Stimulated activated naive CD4-positive, alpha-beta T cell treated with Interleukin-2 at 50 U/mL for 16 hours (primary cell): ENCODE measurements around the gene KRTAP2-4.
"Not testable (repeated sequence)": the region's sequence is repeated elsewhere in the genome, so short reads cannot be mapped to it uniquely, and the experiment has no call there.

Experiments
- DNase-seq: peaks from one replicate; lab custom pipeline; 2025; lab: John Stamatoyannopoulos, UW

The KRTAP2-4 gene

DNA sequence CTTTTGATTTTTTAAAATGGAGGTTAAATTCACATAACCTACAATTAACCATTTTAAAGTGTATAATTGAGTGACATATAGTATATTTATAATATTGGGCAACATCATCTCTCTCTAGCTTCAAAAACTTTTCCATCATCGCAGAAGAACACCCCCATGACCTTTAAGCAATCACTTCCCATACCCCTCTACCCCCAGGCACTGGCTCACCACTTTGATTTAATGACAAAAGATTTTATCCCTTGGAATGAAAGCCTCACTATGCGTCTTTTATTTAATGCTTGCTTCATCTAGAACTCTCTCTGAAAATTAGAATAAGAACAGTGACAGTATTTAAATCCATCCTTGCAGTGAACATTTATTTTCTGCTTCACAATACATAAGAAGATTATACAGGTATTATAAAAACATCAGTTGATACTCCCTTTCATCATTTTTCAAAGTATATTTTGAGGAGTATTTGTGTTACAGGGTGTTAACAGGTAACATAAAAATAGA is 27.8 kb downstream of the KRTAP2-4 start:
- no peak for DNase-seq

DNA sequence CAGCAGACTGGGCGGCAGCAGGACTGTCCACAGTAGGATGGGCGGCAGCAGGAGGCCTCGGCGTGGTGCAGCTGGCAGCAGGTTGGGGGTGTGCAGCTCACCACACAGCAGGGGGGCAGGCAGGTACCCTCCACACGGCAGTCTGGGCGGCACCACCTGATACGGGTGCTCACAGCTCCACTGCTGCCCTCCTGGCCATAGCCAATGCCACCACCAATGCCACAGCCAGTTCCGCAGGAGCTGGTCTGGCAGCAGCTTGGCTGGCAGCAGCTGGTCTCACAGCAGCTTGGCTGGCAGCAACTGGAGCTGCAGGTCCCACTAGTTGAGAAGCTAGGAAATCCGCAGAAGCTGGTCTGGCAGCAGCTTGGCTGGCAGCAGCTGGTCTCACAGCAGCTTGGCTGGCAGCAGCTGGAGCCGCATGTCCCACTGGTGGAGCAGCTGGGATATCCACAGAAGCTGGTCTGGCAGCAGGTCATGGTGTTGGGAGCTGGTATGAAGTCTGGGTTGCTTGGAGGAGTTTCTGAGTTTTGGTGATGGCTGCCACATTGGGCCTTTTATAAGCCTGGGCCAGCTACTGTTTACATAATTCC is 31.2 kb downstream of the KRTAP2-4 start, which contains the start of gene KRTAP1-3:
KRTAP1-3 (minus strand) TSS at position 529 of the 590 bp plus-strand sequence; CDS start at position 476, 53 bp downstream.
- DNase-seq = not testable (repeated sequence)

DNA sequence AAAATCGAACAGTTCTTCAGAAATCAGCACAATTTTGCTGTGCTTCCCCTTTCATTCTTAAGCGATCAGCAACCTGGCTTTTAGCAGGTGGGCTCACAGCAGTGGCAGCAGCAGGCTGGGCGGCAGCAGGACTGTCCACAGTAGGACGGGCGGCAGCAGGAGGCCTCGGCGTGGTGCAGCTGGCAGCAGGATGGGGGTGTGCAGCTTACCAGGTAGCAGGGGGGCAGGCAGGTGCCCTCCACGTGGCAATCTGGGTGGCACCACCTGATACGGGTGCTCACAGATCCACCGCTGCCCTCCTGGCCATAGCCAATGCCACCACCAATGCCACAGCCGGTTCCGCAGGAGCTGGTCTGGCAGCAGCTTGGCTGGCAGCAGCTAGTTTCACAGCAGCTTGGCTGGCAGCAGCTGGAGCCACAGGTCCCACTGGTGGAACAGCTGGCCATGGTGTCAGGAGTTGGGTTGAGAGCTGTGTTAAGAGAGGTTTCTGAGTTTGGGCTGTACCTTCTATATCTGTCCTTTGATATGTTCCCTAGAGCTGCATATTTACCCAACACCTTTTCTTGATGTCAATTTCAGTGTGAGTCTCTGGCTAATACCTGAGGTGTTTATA is 35.9 kb downstream of the KRTAP2-4 start, which contains the start of gene KRTAP1-4:
KRTAP1-4 (minus strand) TSS at position 563 of the 613 bp plus-strand sequence; CDS start at position 446, 117 bp downstream.
- DNase-seq = no peak

DNA sequence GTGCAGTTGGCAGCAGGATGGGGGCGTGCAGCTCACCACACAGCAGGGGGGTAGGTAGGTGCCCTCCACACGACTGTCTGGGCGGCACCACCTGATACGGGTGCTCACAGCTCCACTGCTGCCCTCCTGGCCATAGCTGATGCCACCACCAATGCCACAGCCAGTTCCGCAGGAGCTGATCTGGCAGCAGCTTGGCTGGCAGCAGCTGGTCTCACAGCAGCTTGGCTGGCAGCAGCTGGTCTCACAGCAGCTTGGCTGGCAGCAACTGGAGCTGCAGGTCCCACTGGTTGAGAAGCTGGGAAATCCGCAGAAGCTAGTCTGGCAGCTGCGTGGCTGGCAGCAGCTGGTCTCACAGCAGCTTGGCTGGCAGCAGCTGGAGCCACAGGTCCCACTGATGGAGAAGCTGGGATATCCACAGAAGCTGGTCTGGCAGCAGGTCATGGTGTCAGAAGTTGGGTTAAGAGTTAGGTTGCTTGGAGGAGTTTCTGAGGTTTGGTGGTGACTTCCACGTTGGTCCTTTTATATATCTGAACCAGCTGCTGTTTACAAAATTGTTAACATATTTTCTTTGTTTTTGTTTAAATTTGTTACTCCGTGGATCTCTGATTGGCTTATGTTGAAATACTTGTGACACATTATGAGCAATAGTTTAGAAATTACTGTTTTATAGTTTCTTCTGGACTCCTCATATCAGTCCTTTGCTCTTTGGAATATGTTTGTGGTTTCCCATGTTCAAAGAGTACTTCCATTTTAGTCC is 38.8 kb downstream of the KRTAP2-4 start, which contains the start of gene KRTAP1-5:
KRTAP1-5 (minus strand) TSS at position 494 of the 757 bp plus-strand sequence; CDS start at position 441, 53 bp downstream.
- no peak for DNase-seq

DNA sequence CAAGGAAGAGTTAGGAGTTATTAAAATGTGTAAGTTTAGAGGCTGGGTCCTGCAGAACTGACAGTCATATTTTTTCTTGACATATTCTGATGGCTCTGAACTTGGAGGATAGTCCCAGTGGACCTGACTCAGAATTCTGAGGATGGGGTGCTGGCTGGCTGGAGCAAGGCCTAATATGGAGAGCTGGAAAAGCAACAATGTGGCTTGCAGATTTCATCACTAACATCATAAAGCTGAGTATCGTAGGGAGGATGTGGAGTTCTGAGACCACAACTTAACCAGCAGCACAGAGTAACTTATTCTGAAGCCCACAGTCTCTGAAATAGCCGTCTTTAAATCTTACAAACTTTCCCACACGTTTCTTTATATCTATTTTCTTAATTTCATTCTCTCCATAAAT is 41.0 kb downstream of the KRTAP2-4 start:
- no peak for DNase-seq

DNA sequence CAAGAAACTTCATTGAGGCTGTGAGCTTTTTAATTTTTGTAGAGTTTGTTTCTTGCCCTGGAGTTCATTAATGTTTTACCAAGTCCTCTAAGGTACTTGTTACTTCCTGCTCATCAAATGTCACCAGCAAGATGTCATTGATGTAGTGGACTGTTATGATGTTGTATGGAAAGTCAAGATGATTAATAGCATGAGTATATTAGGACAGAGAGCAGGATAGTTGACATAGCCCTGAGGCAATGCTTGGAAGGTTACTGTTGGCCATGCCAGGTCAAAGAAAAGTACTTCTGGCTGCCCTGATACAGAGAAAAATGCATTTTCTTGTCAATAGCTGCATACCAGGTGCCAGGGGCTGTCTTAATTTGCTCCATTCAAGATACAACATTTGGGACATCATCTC is 45.3 kb downstream of the KRTAP2-4 start:
- no peak for DNase-seq

DNA sequence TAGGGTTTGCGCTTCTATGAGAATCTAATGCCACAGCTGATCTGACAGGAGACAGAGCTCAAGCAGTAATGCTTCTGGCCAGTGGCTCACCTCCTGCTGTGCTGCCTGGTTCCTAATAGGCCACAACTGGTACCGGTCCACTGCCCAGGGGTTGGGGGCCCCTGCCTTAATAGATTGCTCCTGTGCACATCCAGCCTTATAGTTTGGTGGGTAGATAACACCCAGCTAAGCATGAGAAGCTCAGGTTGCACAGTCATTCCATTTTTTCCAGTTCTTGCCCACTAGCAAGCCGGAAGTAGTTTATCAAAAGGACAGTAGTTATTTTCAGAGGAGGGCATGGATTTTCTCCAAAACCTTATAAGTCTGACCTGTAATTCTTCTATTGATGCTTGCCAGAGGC is 46.3 kb downstream of the KRTAP2-4 start:
- DNase-seq = no peak

DNA sequence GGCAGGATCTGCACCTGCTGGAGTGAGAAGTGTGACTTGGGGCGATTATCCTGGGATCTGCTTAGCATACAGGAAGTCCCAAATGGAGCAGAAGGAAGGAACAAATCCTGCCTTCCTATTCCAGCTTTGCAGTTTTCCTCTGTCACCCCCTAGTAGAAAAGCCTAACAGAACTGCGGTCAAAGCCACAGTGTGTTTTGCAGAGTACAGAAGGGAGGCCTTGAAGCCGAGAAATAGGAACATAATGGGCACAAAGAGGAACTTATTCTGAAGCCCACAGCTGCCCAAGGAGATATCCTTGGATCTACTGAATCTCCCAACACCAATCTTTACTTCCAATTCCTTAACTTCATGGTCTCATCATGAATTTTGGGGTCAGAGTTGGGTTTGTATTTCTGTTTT is 47.1 kb downstream of the KRTAP2-4 start:
- DNase-seq = no peak

DNA sequence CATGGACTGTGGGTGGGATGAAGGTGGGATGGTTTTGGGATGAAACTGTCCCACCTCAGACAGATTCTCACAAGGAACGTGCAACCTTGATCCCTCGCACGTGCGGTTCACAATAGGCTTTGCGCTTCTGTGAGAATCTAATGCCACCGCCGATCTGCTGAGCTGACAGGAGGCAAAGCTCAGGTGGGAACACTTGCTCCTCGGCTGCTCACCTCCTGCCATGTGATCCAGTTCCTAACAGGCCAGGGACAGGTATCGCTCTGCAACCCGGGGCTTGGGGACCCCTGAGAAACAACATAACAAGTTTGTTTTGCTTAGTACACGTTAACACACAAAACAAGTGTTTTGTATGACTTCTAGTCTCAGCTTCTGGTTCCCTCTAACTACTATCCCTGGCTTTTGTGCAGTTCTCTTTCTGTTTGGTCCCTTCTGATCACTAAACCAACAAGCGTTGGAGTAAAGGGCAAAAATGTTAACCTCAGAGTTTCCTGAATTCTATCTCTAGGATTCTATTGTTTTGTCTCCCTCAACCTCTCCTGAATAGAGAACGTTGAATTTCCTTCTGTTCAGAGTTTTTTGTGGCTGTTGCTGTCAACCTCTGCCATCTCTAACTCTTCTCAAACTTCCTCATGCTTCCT is 49.0 kb downstream of the KRTAP2-4 start:
- no peak for DNase-seq

DNA sequence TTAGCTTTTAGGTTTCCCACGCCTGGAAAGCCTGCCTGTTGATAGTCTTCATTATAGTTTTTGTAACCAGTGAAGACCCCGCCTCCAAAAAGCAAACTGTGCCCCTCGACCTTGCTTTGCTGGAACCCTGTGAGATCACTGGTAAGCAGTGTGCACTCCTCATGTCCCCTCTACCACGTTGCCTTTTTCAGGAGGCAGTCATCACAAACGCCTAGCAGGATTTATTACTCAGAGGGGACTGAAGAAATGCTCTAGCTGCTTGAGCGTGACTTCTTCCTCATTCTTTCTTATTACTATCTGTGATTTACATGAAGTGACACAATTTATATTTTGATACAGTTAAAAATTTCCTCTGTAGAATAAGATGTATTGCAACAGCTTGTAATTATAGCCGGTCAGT is 50.2 kb downstream of the KRTAP2-4 start:
- no peak for DNase-seq
